Adrenal gland (tissue), 5 donors: ENCODE measurements around the gene KCNH5.

ENCODE experiments used
- CTCF ChIP-seq, 6 experiments: fragments of 450-650 bp in 4 of 6; fragments of 200-600 bp in 2 of 6; sonication (generic) in 1 of 6; IDR thresholded peaks; 1 replicate in 5 of 6; 2 replicates in 1 of 6; pipeline versions ENCODE4 v1.5.1 to v1.8.0; 2016 to 2021; ENCODE audit warnings: antibody characterized with exemption in 6 of 6, mild to moderate bottlenecking in 2 of 6, moderate library complexity in 1 of 6
- POLR2A ChIP-seq, 2 donors: fragments of 450-650 bp; IDR thresholded peaks; one replicate each; pipeline ENCODE4 v1.6.1; 2017; ENCODE audit warnings: antibody characterized with exemption in 2 of 2, mild to moderate bottlenecking in 2 of 2, moderate library complexity in 1 of 2
- donor health status: DM: no; HTN: no; CAD: no.

DNA sequence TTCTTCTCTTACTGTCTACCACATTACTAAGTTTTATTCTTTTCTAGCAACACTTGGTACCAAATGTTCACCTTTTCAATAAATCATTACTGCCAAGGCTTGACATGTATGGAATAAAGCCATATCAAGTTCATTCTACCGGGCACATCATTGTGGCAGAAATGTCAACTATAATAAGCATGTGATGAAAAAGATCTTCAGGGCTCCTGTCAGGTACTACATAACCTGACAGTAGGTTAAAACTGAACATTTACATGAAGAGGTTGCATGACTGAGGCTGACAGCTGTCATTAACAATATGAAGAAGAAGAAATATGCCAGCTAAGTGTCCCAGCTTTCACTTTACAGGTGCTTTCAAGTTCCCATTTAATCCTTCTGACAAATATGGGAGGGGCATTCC is 178.9 kb downstream of the KCNH5 start:
- TF ChIP-seq CTCF (IDR thresholded peaks at IDR 0.05) (no peak), POLR2A (IDR thresholded peaks at IDR 0.05) (no peak)
